NK-92 (cell line): Measurements from ENCODE around the gene DELE1.
"Not testable (repeated sequence)": the region's sequence is repeated elsewhere in the genome, so short reads cannot be mapped to it uniquely, and the experiment has no call there.

Experiments
- DNase-seq: peaks from one replicate; lab custom pipeline; 2025; ENCODE audit not compliant: unreplicated experiment; lab: John Stamatoyannopoulos, UW

DELE1 gene

DNA sequence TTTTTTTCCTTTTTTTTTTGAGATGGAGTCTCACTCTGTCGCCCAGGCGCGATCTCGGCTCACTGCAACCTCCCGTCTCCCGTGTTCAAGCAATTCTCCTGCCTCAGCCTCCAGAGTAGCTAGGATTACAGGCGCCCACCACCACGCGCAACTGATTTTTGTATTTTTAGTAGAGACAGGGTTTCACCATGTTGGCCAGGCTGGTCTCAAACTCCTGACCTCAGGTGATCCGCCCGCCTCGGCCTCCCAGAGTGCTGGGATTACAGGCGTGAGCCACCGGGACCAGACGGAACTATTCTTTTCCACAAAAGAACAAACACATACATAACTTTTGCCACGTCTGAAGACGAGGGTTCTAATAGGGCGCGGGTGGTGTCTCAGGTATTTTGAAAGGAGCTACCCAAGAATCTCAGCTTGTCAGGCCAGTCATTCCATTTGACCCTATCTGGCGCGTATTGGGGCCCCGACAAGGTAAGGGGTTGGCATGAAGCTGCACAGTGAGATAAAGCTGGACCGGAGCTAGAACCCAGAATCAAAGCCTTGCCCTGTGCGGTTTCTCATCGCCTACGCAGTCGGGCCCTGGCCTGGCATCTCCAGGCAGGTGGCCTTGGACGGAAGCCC, 734 bp upstream of the DELE1 start:
- not testable (repeated sequence) for DNase-seq

DNA sequence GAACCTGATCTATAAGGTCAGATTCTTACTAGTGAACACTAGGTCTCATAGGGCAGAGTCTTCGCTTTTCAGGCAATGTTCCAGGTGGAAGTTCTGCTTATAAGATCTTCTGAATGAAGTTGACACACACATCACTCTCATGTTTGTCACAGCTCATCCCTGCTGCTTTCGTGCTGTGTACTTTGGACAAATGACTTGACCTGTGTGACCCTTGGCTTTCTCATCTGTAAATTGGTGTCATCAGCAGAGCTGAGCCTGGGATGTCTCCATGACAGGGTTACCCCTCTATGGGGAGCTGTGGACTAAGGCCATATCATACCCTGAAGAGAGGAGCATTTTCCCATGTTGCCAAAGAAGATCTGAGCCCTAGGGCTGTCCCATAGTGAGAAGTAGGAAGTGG, 2.8 kb downstream of the DELE1 start:
- DNase-seq, result no peak

DNA sequence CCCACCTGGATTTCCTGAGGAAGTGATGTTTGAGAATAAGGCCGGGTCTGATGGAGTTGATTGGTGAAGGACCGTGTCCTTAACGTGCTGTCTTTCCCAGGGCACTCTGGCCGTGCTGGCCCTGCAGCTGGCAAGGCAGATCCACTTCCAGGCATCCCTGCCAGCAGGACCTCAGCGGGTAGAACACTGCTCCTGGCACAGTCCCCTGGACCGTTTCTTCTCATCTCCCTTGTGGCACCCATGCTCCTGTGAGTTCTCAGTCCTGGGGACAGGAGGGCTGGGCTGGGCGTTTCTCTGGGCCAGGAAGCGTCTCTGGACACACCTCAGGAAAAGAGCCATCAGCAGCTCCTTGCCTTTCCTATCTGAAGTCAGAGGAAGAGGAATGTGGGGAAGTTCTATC, 4.4 kb downstream of the DELE1 start:
- no peak for DNase-seq

DNA sequence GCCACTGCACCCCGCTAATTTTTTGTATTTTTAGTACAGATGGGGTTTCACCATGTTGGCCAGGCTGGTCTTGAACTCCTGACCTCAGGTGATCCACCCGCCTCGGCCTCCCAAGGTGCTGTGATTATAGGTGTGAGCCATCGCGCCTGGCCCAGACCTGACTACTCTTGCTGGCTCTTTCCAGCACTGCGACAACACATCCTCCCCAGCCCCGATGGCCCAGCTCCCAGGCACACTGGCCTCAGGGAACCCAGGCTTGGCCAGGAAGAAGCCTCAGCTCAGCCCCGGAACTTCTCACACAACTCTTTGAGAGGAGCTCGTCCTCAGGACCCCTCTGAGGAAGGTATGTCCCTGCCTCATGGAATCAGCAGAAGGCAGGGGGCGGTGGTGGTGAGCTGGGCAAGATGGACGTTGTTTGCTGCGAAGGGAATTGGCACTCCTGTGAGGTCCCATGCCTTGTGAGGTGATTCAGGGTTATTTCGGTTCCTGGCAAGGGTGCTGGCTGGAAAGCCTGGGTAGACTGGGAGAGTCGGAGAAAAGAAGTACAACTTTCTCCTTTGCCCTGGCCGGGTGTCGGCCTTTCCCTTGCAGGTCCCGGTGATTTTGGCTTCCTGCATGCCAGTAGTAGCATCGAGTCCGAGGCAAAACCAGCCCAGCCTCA, 5.9 kb downstream of the DELE1 start:
- no peak for DNase-seq

DNA sequence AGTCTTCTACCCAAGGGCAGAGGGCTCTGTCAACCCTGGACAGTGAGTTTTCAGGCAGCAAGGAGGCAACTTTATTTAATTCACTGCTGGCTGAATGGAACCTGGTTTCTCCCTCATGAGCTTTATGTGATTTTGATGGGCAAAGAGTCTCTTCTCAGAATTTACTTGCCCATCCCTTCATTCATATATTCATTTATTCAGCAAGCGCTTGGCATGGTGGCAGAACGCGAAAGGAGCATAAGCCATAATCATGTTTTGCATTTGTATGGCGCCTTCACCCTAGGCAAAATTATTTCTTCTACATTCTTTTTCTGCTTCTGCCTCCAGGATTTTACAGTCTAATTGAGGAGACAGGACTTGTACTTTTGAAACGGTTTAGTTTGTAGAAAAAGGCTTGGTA, 8.0 kb downstream of the DELE1 start:
- DNase-seq, result no peak

DNA sequence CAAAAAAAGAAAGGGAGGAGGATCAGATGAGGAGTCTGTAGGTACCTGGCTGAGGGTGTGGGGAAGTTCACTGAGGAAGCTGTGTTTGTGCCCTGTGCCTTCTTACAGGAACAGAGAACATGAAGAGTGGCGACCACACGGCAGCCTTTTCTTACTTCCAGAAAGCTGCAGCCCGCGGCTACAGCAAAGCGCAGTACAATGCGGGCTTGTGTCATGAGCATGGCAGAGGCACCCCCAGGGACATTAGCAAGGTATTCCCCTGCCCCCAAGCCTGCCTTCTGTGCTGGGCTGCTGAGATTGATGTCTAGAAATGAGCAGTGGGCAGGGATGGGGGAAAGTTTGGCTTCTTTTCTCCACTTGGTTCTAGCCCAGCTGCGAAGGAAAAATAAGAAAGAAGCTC, 9.5 kb downstream of the DELE1 start:
- no peak for DNase-seq

DNA sequence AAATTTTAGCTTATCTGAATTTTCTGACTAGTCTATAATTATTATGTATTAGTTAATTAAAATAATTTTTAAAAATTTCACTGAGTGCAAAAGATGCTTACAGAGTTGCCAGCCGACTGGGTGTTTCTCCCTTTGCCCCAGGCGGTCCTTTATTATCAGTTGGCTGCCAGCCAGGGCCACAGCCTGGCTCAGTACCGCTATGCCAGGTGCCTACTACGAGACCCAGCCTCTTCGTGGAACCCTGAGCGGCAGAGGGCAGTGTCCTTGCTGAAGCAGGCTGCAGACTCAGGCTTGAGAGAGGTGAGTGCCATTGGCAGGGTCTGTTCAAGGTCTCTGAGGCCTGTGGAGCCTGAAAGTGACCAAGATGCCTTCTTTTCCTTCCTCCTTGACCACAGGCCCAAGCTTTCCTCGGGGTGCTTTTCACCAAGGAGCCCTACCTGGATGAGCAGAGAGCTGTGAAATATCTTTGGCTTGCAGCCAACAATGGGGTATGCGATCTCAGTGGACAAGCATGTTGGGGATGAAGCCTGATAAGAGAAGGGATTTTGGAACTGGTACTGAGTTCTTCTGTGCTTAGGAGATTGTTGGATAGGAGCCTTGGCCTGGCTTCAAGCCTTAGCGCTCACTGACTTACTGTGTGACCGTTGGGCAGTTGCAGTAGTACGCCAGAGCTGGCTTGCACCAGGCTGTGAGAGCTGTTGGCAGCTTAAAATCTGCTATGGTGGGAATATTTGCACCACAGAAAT, 10.6 kb downstream of the DELE1 start:
- no peak for DNase-seq

DNA sequence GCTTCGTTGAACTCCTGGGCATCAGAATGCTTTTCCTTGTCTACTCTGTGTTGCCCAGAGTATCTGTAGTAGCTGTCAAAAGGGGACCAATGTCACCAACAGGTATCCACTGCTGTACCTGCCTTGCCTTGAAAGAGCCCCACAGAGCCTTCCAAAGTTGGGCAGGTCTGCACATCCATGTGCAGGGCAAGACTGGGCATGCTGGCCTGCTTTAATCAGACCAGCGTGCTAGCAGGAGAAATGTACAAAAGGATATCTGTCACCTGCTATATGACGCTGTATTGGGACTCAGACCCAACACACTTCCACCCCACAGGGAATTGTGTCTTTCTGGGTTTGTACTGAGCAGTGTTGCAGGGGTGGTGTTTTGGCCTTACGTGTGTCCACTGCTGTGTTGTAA, 11.9 kb downstream of the DELE1 start:
- DNase-seq, result no peak

DNA sequence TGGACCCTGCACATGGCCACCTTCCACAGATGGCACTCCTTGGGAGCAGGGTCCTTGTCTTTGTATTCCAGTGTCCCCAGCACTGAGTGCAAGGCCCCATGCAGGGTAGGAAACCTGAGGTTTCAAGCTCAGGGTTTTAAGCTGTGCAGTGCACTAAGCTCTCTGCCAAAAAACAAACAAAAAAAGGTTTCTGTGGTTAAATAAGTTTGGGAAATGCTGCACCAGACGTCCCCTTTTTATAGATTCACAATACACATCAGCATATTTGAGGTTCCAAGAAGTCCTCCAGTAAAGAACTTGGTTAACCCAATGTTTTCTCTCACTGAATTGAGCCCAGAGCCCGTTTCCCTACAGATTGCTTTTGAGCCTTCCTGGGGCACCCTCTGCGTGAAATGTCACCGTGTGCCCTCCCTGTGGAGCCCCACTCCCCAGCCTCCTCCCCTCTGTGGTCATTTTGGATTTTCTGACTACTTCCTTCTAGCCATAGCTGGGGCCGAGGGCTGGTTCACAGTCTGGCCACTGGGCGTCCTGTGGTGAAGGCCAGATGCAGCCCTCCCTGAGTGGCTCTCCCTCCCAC, 17.1 kb downstream of the DELE1 start:
- no peak for DNase-seq

DNA sequence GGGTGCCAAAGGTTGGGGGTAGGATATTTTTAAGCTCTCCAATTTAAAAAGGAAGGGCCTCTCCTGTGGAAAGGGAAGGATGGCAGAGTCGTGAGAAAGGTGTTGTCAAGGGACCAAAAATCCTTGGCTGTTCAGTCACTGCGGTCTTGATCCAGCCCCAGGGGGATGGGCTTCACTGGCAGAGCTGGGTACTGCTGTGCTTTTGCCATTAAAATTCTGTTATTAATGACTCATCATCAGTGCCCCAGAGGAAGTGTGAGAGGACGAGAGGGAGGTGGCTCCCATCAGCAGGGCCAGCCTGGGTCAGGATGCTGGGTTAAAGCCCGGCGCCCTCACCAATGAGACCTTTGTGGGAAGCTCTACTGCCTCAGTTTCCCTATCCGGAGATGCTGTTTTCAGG, 17.6 kb downstream of the DELE1 start:
- no peak for DNase-seq

DNA sequence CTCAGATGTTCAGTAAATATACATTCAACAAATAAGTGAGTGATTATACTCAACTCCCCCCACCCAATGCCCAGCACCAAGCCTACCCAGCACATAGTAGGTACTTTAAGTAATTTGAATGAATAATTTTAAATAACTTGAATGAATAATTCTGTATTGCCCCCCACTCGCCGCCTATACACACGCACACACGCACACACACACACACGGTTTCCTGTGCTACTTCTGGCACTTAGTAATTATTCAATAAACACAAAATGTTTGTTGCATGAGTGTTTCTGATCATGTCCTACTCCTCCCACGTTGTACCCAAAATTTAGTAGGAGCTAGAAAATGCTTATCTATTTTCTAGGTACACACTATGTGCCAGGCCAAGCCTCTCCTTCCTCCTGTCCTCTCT, 18.1 kb downstream of the DELE1 start:
- DNase-seq, result no peak

DNA sequence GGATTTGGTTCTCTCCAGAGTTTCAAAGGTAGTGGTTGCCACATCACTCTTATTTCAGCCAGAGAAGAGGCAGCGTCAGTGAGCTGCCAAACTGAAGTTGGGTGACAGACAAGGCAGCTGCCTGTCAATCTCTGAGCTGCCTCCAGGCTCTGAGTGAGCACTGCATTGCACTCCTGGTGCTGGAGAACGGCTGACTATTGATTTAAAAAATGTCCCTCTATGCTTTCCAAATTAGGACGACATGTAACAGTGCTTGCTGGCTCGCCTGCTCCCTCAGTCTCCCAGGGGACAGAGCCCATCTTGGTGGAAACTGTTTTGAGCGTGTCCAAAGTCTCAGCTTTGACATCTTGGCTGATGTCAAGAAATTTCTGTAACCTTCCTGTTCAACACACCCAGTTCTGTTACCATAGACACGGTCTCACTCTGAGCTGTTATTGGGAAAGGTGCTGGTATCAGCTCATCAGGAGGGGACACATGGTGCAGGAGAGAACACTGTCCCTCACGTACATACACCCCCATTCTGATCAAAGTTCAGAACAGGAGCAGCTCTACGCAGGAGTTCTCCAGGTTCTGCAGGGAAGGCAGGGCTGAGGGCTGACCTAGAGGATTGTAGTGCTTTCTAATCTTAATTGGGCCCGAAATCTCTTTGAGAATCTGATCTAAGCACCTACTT, 18.6 kb downstream of the DELE1 start:
- no peak for DNase-seq

DNA sequence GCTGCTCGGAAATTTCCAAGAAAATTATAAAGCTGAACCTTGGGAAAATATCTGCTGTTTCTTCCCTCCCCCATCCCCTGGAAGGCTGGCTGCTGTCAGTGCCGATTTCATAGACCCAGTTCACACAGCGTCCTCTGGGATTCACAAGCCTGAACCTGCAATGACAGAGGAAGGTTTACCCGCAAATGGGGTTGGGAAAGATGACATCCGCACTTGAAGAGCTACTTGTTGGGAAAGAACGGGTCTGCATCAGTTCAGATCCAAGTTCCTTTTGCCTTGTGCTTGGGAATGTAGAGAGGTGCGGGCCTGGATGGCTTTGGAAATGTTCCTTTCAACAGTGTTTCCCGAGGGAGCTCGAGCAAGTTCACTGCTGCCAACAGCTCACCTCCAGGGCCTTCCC, 20.4 kb downstream of the DELE1 start:
- DNase-seq, result no peak

DNA sequence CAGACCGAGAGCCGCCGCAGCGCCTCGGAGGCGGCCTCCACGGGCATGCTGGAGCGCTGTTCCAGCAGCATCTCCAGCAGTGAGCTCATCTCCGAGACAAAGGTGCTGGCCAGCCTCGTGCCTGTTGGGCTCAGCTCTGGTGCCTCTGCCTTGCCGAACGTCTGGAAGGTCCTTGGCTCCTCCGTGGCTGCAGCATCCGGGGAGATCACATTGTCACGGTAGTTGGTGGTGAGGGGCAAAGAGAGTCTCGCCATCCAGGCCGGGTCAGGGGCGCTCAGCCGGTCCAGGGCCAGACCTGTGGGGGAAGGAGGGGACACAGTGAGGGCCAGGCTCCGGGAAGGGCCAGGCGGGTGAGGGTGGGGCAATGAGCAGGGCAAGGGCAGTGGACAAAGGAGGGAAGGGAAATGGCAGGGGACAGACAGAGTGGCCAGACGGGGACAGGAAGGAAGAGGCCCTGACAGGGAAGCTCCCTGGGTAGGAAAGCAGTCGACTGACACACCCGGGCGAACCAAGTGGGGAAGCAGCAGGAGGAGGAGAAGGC, 21.9 kb downstream of the DELE1 start:
- DNase-seq, result no peak

DNA sequence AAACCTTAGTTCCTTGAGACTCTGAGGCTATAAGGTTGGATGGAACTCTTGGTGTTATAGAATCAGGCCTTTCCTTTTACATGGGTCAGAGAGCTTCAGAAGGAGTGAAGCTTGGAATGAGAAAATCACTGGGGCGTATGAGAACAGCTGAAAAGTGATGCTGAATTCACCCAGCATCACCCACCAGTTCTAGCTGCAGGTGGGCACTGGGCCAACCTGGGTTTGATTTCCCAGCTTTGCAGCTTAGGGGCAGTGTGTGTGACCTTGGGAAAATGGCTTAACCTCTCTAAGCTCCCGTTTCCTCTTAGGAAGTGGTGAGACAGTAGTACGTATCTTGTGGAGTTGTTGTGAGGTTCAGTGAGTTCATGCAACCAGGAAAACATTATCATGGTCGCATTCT, 23.6 kb downstream of the DELE1 start:
- DNase-seq, result no peak

DNA sequence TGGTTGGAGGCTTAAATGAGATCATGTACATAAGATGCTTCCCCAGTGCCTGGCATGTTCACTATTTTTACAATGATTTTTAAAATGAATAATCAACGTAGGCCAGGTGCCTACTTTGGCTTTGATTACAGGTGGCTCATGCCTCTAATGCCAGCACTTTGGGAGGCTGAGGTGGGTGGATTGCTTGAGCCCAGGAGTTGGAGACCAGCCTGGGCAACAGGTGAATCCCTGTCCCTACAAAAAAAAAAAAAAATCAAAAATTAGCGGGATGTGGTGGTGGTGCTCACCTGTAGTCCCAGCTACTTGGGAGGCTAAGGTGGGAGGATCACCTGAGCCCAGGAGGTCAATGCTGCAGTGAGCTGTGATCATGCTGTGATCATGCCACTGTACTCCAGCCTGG, 25.1 kb downstream of the DELE1 start:
- no peak for DNase-seq

DNA sequence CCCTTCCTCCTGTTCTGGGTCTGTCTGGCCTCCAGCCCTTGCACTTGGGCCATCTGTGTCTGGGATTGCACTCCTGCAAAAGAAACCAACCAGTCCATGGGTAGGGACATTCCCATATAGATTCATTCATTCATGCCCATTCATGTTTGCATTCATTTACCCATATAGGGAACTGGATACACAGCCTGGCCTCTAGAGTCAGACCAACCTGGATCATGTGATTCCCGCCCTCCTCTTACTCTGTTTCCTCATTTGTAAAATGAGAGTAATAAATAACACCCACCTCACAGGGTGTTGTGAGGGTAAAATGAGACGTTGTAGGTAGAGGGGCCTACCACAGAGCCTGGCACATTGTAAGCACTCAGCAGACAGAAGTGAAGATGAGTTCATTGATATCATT, 25.8 kb downstream of the DELE1 start:
- no peak for DNase-seq

DNA sequence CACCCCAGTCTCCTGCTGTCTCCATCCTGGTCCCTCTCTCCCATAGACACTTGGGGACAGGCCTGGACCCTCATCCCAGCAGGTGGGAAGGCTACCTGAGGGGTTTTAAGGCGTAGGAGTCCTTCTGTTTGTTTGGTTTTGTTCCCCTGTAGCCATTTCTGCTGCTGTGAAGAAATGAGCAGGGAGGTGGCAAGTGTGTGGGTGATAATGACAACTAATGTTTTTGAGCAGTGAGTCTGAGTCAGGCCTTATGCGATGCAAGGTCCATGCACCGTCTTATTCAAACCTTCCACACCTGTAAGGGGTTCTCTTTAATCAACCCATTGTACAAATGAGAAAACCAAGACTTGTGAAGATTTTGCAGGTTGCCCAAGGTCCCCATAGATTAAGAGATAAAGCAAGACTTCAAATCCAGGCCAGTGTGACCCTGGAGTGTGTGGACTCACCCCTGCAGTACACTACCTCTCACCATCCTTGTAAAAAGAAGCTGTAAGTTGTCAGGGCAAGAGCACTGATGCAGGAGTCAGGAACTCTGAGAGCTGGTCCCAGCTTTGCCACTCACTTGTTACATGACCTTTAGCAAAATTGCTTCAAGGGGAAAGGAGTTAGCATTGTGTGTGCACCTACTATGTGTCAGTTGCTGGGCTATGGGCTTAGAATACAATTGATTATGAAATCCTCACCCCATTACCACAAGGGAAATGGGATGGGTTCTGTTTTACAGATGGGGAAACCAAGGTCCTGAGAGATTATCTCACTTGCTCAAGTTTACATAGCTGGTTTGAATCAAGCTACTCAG, 26.7 kb downstream of the DELE1 start:
- DNase-seq, result no peak

DNA sequence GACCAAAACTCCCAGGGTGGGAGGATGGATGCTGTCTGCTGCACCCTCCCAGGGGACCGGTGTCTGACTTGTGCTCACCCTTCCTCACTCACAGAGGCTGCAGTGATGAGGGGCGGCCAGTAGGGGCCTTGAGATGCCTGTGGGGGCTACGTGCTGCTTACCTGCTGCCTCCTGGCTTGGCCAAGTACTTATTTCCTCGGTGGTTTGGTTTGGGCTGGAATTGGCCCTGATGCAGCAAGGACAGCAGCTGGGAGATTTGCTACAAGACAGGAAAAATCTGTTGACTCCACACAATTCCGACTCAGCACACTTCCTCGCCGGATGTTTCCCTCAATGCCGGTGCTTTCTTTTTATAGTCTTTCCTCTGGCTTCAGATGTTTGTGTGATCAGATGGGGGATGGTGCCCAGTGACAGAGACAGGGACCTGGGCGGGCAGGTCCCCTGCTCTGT, 27.7 kb downstream of the DELE1 start:
- no peak for DNase-seq

DNA sequence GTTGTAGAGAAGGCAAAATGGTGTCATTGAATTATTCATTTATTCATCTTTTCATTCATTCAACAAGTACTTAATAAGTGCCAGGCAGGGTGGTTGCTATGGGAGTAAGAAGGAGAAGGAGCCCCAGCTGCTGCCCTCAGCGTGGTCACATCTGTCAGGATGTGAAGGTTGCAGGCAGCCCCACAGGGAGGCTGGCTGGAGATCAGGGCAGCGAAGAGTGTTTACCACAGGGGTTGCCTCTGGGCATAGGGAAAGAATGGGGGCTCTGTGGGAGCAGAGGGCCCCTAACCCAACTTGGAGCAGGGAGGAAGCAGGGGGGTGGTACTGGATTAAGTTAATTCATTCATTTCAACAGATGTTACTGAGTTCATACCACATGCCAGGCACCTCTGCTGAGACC, 28.3 kb downstream of the DELE1 start:
- DNase-seq, result no peak
